Prostate gland (tissue), 2 donors: ENCODE data around the gene LYRM4.

Source experiments
- CTCF ChIP-seq, 4 experiments: fragments of 200-600 bp in 2 of 4; fragments of 450-650 bp in 2 of 4; sonication (generic) in 2 of 4; IDR thresholded peaks; 1 replicate in 3 of 4; 2 replicates in 1 of 4; pipeline ENCODE4 v1.5.1; 2016 to 2019; ENCODE audit warnings: antibody characterized with exemption in 4 of 4, mild to moderate bottlenecking in 2 of 4, moderate library complexity in 2 of 4
- POLR2A ChIP-seq: fragments of 450-650 bp; IDR thresholded peaks from one replicate; pipeline ENCODE4 v1.6.1; 2016; ENCODE audit warnings: antibody characterized with exemption, mild to moderate bottlenecking

- TF ChIP-seq POLR2A (no peak), CTCF (IDR thresholded peaks at IDR 0.05) (no peak)
Observed at GRCh38 chr6:5205877-5206850, 54.6 kb downstream of the LYRM4 start.
